Body of pancreas (tissue), 4 donors: ENCODE measurements around the gene ZNF516. TPM values are rescaled to one million over a fixed set of nuclear protein-coding genes. Genes with fewer than 3 reads are reported as not detected.

Experiments used
- ATAC-seq: fragments of 150-250 bp; one replicate; pipeline ENCODE4 v1.9.1; 2016
- DNase-seq, 4 donors: peaks; one replicate each; pipeline ENCODE4 v3.0.0-alpha.2; 2019
- H3K27ac ChIP-seq, 4 donors: fragments of 200-600 bp; sonication (generic); 1 replicate in 3 of 4; 2 replicates in 1 of 4; pipeline versions ENCODE4 v1.5.1 to v1.6.1; 2016 to 2019; ENCODE audit warnings: mild to moderate bottlenecking in 1 of 4, mixed read lengths in 1 of 4, moderate library complexity in 1 of 4
- H3K27me3 ChIP-seq, 2 donors: fragments of 200-600 bp; sonication (generic); one replicate each; pipeline ENCODE4 v1.6.0; 2016; ENCODE audit warnings: mild to moderate bottlenecking in 1 of 2
- H3K36me3 ChIP-seq, 2 donors: fragments of 200-600 bp; sonication (generic); replicated peaks in 1 of 2; 2 replicates each; pipeline ENCODE4 v1.5.1; 2016; ENCODE audit warnings: low read depth in 2 of 2; ENCODE audit not compliant: insufficient read depth in 1 of 2
- H3K4me1 ChIP-seq: fragments of 200-600 bp; sonication (generic); one replicate; pipeline ENCODE4 v1.6.0; 2016
- H3K4me3 ChIP-seq, 2 donors: fragments of 200-600 bp; sonication (generic); 1 replicate in 1 of 2; 2 replicates in 1 of 2; pipeline ENCODE4 v1.5.1; 2016 to 2019
- H3K9me3 ChIP-seq, 3 donors: fragments of 200-600 bp; sonication (generic); 1 replicate in 2 of 3; 2 replicates in 1 of 3; pipeline ENCODE4 v1.5.1; 2016
- POLR2A ChIP-seq, 3 donors: fragments of 450-650 bp; IDR thresholded peaks; one replicate each; pipeline ENCODE4 v1.6.1; 2016; ENCODE audit warnings: antibody characterized with exemption in 3 of 3, mild to moderate bottlenecking in 2 of 3
- WGBS, 2 donors: methylation state at CpG; one replicate each; pipeline ENCODE4 v1.1.5; 2017; 5-methylcytosine and 5-hydroxymethylcytosine counted together
- intact Hi-C: fragments of 100-400 bp; cut with DNase I; formaldehyde crosslinking; loops from one replicate; pipeline ENCODE4 v1.15.1; 2023
- total RNA-seq, 2 donors: library from RNA; depleted of rRNA; stranded (reverse); fragments of >200 nt; gene quantifications; one replicate each; pipeline ENCODE4 v1.1.0, GENCODE V29; 2016
- TF ChIP-seq, protein P1 (sequence below), 7 experiments: fragments of 450-650 bp in 4 of 7; fragments of 200-600 bp in 3 of 7; sonication (generic) in 3 of 7; IDR thresholded peaks; one replicate each; pipeline ENCODE4 v1.5.1; 2016 to 2019; ENCODE audit warnings: antibody characterized with exemption in 7 of 7

ZNF516 gene
- total RNA-seq, 2 donors from 2014 or later = 13.5 to 16.5 TPM

DNA sequence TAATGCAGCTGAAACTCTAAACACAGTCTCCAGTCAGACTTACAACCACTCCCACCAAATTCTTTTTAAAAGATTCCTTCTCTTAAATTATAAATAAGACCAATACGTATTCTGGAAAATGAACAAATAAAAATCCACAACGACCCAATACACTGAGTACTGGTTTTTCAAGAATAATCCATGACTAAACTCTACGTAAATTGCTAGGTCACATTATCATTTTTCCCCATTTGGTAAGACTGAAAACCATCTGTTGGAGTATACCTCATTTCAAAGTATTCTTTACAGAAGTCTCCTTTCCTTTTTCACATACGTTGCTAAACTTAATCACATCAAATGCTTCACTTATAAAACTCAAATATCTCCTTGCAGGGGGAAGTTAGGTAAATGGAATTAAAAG lies 6.0 kb downstream of the ZNF516 start:
- H3K27ac ChIP-seq = peak overlapping the region in 1 of 4 donors; percentile 40
- no peaks in the 10 kb centered on the region for H3K27me3 ChIP-seq
- no peak for ATAC-seq
- peaks cover 39% of the 10 kb centered on the region for H3K4me1 ChIP-seq
- no peak for DNase-seq
- no peak overlapping the region for H3K4me3 ChIP-seq
- no peaks in the 10 kb centered on the region for H3K9me3 ChIP-seq
- 32% methylated on average over 4 of the region's 4 CpGs for WGBS, 2 donors
- intact Hi-C loops = no loop called here
- H3K36me3 ChIP-seq = no peaks in the 10 kb centered on the region
- TF ChIP-seq, protein P1, sequence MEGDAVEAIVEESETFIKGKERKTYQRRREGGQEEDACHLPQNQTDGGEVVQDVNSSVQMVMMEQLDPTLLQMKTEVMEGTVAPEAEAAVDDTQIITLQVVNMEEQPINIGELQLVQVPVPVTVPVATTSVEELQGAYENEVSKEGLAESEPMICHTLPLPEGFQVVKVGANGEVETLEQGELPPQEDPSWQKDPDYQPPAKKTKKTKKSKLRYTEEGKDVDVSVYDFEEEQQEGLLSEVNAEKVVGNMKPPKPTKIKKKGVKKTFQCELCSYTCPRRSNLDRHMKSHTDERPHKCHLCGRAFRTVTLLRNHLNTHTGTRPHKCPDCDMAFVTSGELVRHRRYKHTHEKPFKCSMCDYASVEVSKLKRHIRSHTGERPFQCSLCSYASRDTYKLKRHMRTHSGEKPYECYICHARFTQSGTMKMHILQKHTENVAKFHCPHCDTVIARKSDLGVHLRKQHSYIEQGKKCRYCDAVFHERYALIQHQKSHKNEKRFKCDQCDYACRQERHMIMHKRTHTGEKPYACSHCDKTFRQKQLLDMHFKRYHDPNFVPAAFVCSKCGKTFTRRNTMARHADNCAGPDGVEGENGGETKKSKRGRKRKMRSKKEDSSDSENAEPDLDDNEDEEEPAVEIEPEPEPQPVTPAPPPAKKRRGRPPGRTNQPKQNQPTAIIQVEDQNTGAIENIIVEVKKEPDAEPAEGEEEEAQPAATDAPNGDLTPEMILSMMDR (IDR thresholded peaks at IDR 0.05) = no peak
- no peak for TF ChIP-seq POLR2A (IDR thresholded peaks at IDR 0.05)

DNA sequence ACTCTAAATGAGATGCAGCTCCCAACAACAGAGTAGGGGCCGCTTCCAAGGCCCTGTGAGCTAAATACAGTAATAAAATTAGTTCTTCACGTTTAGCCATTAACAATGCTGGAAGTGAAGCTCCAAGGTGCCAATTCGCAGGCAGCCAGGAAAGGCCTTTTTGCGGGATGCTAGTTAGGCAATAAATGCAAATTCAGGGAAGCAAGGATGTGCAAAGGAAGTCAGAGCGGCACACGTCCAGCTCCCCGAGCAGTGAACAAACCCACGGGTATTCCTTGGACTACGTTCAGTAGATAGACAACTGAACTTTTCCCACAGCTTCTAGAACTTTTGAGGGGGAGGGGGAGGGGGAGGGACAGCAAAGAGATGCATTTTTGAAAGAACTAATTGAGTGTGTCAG lies 6.9 kb downstream of the ZNF516 start:
- DNase-seq (no peak), ATAC-seq (no peak)
- Histone ChIP-seq H3K9me3 (no peaks in the 10 kb centered on the region), H3K27ac (peak overlapping the region in 1 of 4 donors; percentile 46), H3K27me3 (no peaks in the 10 kb centered on the region), H3K4me3 (no peak overlapping the region), H3K4me1 (peaks cover 39% of the 10 kb centered on the region), H3K36me3 (no peaks in the 10 kb centered on the region)
- no peak for TF ChIP-seq POLR2A (IDR thresholded peaks at IDR 0.05)
- TF ChIP-seq, protein P1 (IDR thresholded peaks at IDR 0.05) = no peak
- 29 to 33% methylated on average over 9 of the region's 9 CpGs for WGBS, 2 donors
- intact Hi-C loops = no loop called here

DNA sequence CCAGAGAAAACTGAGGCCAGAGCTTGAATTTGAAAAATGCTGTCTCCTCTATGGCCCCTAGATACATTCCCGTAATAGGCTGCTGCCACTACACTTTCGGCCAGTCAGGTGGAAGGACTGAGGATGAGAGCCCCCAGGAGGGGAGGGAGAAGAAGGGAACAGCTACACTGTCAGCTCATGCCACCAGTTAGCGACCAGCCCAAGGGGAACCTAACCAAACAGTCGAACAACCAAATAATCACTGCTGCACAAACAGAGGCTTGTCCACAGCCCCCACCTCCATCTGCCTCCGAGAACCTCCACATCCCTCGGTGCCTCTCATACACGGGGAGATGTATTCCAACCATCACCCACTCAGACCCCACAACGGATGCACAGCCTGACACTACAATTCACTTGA lies 7.3 kb downstream of the ZNF516 start:
- Histone ChIP-seq H3K36me3 (no peaks in the 10 kb centered on the region), H3K27ac (peak overlapping the region in 1 of 4 donors; percentile 46), H3K27me3 (no peaks in the 10 kb centered on the region), H3K4me1 (peaks cover 39% of the 10 kb centered on the region), H3K9me3 (no peaks in the 10 kb centered on the region), H3K4me3 (no peak overlapping the region)
- 71 to 72% methylated on average over 8 of the region's 8 CpGs for WGBS, 2 donors
- TF ChIP-seq, protein P1 (IDR thresholded peaks at IDR 0.05) = no peak
- no peak for TF ChIP-seq POLR2A (IDR thresholded peaks at IDR 0.05)
- DNase-seq (no peak), ATAC-seq (no peak)
- intact Hi-C loops = no loop called here

DNA sequence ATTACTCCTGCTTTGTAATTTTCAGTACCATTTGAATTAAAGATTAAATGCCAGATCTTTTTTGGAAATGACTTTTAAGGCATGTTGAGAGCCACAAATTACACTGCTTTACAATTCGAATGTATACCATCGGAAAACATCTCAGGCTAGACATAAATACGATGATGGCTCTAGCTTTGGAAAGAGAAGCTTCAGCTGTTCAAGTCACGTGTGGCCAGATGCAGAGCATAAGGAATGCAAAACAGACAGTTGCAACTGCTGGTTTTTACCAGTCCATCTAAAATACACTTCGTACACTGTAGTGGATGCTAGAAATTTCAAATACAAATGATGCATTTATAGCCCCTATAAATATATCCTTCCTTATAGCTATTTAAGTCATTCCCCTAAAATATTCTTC lies 8.0 kb downstream of the ZNF516 start:
- H3K27ac ChIP-seq = no peak overlapping the region
- TF ChIP-seq, protein P1 (IDR thresholded peaks at IDR 0.05) = no peak
- no peak for TF ChIP-seq POLR2A (IDR thresholded peaks at IDR 0.05)
- H3K27me3 ChIP-seq = no peaks in the 10 kb centered on the region
- ATAC-seq = no peak
- peaks cover 39% of the 10 kb centered on the region for H3K4me1 ChIP-seq
- intact Hi-C loops = no loop called here
- 73 to 81% methylated on average over 5 of the region's 5 CpGs for WGBS, 2 donors
- no peaks in the 10 kb centered on the region for H3K36me3 ChIP-seq
- no peaks in the 10 kb centered on the region for H3K9me3 ChIP-seq
- H3K4me3 ChIP-seq = no peak overlapping the region
- no peak for DNase-seq

DNA sequence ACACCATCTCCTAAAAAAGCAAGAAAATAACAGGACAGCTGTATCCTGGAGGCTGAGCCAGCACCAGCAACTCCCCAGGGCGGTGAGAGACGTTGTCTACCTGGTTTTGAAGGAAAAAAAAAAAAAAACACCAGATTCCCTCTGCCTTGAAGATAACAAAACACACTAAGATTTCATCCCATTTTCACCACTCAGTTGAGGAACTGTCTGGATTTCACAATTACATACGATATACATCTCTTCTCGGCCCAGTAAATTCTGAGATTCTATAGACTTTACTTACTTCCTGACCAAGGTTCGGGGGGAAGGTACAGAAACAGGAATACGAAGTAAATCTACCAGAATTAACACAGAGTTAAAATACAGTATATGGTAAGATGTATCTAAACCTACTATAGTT lies 8.5 kb downstream of the ZNF516 start:
- no peaks in the 10 kb centered on the region for H3K36me3 ChIP-seq
- intact Hi-C loops = no loop called here
- H3K27me3 ChIP-seq = no peaks in the 10 kb centered on the region
- WGBS, 2 donors = 62 to 86% methylated on average over 6 of the region's 6 CpGs
- peaks cover 39% of the 10 kb centered on the region for H3K4me1 ChIP-seq
- no peak for TF ChIP-seq POLR2A (IDR thresholded peaks at IDR 0.05)
- TF ChIP-seq, protein P1 (IDR thresholded peaks at IDR 0.05) = no peak
- DNase-seq (no peak), ATAC-seq (no peak)
- H3K27ac ChIP-seq = no peak overlapping the region
- H3K9me3 ChIP-seq = no peaks in the 10 kb centered on the region
- no peak overlapping the region for H3K4me3 ChIP-seq
